Measurements from ENCODE around the gene KLF11.
"Not testable (repeated sequence)": the region's sequence is repeated elsewhere in the genome, so short reads cannot be mapped to it uniquely, and the experiment has no call there.

KLF11 gene

DNA sequence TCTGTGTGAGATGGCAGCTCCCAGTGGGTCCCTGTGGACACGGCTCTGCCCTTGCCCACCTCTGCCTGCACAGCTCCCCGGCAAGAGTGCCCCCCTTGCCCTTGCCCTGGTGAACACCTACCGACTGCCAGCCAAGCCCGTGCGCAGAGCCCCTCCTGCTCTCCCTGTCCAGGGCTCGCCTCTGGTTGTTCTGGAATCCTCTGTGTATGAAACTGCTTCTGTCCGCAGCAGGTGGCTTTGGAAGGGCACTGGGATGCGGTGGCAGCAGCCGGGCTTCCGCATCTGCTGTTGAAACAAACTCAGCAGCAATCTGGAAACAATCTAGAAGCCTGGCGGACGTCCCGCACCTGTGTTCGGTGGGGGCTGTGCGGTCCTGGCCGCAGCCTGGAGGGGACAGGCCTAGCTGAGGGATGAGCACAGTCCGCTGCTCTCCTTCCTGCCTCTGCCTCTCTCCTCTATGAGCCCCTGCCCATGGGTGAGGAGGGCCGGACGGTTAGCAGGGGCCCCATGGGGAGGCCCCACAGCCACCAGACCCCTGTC is 34.0 kb upstream of the KLF11 start:
- in situ Hi-C loops (cut with MboI; ENCODE audit: low sequenced_read_pairs) = no loop called here

- in situ Hi-C loops (cut with MboI; ENCODE audit: low sequenced_read_pairs) = no loop called here
These were observed 33.3 kb upstream of the KLF11 start for GRCh38 chr2:10009811-10010781.

DNA sequence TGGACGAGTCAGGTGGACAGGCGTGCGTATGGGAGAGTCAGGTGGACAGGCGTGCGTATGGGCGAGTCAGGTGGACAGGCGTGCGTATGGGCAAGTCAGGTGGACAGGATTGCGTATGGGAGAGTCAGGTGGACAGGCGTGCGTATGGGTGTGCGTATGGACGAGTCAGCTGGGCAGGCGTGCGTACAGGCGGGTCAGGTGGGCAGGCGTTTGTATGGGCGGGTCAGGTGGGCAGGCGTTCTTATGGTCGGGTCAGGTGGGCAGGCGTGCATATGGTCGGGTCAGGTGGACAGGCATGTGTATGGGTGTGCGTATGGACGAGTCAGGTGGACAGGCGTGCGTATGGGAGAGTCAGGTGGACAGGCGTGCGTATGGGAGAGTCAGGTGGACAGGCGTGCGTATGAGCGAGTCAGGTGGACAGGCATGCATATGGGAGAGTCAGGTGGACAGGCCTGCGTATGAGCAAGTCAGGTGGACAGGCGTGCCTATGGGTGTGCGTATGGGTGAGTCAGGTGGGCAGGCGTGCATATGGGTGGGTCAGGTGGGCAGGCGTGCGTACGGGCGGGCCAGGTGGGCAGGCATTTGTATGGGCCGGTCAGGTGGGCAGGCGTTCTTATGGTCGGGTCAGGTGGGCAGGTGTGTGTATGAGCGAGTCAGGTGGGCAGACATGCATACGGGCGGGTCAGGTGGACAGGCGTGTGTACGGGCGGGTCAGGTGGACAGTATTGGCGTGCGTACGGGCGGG is 32.3 kb upstream of the KLF11 start:
- in situ Hi-C loops (cut with MboI; ENCODE audit: low sequenced_read_pairs) = not testable (repeated sequence)

- in situ Hi-C loops (cut with MboI; ENCODE audit: low sequenced_read_pairs) = not testable (repeated sequence)
These were observed 31.6 kb upstream of the KLF11 start for GRCh38 chr2:10011606-10012325.

DNA sequence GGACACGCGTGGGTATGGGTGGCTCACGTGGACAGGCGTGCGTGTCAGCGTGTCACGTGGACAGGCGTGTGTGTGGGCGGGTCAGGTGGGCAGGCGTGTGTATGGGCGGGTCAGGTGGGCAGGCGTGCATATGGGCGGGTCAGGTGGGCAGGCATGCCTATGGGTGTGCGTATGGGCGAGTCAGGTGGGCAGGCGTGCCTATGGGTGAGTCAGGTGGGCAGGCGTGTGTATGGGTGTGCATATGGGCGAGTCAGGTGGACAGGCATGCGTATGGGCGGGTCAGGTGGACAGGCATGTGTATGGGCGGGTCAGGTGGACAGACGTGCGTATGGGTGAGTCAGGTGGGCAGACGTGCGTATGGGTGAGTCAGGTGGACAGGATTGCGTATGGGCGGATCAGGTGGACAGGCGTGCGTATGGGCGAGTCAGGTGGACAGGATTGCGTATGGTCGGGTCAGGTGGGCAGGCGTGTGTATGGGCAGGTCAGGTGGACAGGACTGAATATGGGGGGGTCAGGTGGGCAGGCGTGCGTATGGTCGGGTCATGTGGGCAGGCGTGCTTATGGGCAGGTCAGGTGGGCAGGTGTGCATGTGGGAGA is 30.9 kb upstream of the KLF11 start:
- in situ Hi-C loops (cut with MboI; ENCODE audit: low sequenced_read_pairs) = not testable (repeated sequence)

DNA sequence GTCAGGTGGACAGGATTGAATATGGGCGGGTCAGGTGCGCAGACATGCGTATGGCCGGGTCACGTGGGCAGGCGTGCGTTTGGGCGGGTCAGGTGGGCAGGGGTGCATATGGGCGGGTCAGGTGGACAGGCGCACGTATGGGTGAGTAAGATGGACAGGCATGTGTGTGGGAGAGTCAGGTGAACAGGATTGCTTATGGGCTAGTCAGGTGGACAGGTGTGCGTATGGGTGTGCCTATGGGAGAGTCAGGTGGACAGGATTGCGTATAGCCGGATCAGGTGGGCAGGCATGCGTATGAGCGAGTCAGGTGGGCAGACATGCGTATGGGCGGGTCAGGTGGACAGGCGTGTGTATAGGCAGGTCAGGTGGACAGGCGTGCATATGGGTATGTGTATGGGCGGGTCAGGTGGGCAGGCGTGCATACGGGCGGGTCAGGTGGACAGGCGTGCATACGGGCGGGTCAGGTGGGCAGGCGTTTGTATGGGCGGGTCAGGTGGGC is 30.3 kb upstream of the KLF11 start:
- in situ Hi-C loops (cut with MboI; ENCODE audit: low sequenced_read_pairs) = no loop called here

- in situ Hi-C loops (cut with MboI; ENCODE audit: low sequenced_read_pairs) = not testable (repeated sequence)
These were observed 29.5 kb upstream of the KLF11 start for GRCh38 chr2:10013651-10014417.

- in situ Hi-C loops (cut with MboI; ENCODE audit: low sequenced_read_pairs) = no loop called here
These were observed 28.7 kb upstream of the KLF11 start for GRCh38 chr2:10014418-10015190.

DNA sequence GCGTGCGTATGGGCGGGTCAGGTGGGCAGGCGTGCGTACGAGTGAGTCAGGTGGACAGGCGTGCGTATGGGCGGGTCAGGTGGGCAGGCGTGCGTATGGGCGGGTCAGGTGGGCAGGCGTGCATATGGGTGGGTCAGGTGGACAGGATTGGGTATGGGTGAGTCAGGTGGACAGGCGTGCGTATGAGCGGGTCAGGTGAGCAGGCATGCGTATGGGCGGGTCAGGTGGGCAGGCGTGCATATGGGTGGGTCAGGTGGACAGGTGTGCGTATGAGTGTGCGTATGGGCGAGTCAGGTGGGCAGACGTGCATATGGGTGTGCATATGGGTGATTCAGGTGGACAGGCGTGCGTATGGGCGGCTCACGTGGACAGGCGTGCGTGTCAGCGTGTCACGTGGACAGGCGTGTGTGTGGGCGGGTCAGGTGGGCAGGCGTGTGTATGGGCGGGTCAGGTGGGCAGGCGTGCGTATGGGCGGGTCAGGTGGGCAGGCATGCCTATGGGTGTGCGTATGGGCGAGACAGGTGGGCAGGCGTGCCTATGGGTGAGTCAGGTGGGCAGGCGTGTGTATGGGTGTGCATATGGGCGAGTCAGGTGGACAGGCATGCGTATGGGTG is 27.9 kb upstream of the KLF11 start:
- in situ Hi-C loops (cut with MboI; ENCODE audit: low sequenced_read_pairs) = not testable (repeated sequence)

DNA sequence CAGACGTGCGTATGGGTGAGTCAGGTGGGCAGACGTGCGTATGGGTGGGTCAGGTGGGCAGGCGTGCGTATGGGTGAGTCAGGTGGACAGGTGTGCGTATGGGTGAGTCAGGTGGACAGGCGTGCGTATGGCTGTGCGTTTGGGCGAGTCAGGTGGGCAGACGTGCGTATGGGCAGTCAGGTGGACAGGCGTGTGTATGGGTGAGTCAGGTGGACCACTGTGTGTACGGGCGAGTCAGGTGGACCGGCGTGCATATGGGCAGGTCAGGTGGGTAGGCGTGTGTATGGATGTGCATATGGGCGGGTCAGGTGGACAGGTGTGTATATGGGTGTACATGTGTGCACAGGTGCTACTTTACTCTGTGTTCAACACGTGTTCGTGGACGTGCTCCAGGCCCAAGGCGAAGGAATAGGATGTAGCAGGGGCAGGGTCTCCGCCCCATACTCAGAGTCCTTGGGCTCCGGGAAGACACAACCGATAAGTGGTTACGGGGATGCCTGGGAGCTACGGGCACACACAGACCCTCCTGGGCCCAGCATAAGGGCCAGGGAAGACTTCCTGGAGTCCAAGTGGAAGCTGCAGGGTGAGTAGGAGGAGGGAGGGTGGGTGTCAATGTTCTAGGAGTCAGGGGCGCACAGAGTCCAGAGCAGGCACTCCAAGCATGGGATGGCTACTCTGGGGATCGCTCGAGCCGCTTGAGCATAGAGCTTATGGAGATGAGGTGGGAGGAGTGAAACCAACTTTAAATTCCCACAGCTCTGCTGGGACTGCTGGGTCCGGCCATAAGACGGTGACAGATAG is 27.1 kb upstream of the KLF11 start:
- in situ Hi-C loops (cut with MboI; ENCODE audit: low sequenced_read_pairs) = no loop called here

DNA sequence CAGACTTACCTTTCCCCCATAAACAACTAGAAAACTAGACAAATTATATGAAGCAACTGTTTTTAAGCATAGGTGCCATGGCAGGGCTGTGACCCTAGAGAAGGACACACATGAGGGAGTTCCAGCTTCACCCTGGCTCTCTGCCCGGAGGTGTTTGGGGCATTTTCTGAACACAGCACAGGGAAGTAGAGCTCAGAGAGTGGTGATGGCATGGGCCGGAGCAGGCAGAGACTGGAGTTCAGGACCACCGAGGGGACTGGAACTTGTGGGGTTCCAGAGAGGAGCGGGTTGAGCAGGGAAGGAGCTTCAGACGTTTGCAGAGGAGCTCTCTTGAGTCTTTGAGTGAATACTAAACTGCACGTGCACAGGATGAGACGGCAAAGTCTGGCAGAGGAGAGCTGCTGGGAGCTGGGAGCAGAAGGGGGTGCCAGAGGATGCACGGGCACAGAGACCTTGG is 26.5 kb upstream of the KLF11 start:
- in situ Hi-C loops (cut with MboI; ENCODE audit: low sequenced_read_pairs) = no loop called here

DNA sequence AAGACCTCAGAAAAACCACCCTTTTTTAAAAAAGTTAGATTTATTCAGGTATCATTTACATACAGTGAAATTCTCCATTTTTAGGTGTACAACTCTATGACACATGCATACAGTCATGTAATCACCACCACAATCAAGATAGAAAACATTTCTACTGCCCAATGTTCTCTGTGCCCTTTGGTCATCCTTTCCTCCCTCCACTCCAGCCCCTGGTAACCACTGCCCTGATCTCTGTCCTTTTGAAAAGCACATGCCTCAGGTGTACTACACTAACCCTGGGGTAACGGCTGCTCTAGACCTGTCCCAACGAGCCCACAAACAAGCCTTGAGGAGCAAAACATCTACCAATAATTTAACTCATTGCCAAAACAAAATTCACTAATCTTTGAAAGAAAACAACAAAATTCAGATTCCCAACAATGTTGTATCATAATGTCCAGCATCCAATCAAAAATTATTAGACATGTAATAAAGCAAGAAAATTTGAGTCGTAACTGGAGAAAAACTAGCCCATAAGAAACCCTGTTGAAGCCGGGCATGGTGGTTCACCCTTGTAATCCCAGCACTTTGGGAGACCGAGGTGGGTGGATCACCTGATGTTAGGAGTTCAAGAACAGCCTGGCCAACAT is 25.9 kb upstream of the KLF11 start:
- in situ Hi-C loops (cut with MboI; ENCODE audit: low sequenced_read_pairs) = no loop called here

DNA sequence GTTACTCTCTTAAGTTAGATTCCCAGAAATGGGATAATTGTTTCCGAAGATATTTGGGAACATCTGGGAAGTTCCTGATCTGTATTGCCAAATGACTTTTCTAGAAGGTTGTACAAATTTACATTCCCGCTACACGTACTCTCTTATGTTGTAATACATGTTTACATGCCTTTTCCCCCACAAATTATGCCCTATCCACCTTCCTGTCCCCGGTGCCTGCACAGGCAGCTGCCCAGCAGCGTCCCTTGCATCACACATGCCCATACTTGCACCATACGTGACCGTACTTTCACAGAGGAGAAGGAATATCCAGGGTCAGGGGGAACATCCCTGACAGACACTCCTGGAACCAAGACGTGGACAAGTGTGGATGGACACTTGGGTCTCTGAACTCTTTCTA is 24.2 kb upstream of the KLF11 start:
- in situ Hi-C loops (cut with MboI; ENCODE audit: low sequenced_read_pairs) = no loop called here

- in situ Hi-C loops (cut with MboI; ENCODE audit: low sequenced_read_pairs) = no loop called here
These were observed 23.5 kb upstream of the KLF11 start for GRCh38 chr2:10019602-10020400.

- in situ Hi-C loops (cut with MboI; ENCODE audit: low sequenced_read_pairs) = no loop called here
These were observed 21.3 kb upstream of the KLF11 start for GRCh38 chr2:10022041-10022421.

GRCh38 chr2:10022445-10022844 is 20.9 kb upstream of the KLF11 start:
- in situ Hi-C loops (cut with MboI; ENCODE audit: low sequenced_read_pairs) = no loop called here

Measured in HL-60/S4 treated with retinoic acid at 250 ng/mL for 4 days and 3 days (cell line).